Nephron (organoid): Measurements from ENCODE around the gene UBE3C.

Experiments used
- H3K27ac Mint-ChIP-seq, 3 experiments: 2 replicates each; pipeline ENCODE4 v1.8.0; 2020; ENCODE audit warnings: mixed read lengths in 3 of 3, mild to moderate bottlenecking in 2 of 3, moderate library complexity in 1 of 3
- H3K27me3 Mint-ChIP-seq: 2 replicates; pipeline ENCODE4 v1.8.0; 2021; ENCODE audit warnings: low read depth, mild to moderate bottlenecking, moderate library complexity, mixed read lengths
- H3K36me3 Mint-ChIP-seq: 2 replicates; pipeline ENCODE4 v1.8.0; 2020; ENCODE audit warnings: low read depth, mixed read lengths
- H3K4me1 Mint-ChIP-seq: 2 replicates; pipeline ENCODE4 v1.8.0; 2020; ENCODE audit warnings: mixed read lengths
- H3K4me3 Mint-ChIP-seq, 3 experiments: 2 replicates each; pipeline ENCODE4 v1.8.0; 2020; ENCODE audit warnings: mild to moderate bottlenecking in 3 of 3, mixed read lengths in 3 of 3, moderate library complexity in 2 of 3
- H3K9me3 Mint-ChIP-seq: 2 replicates; pipeline ENCODE4 v1.8.0; 2020; ENCODE audit warnings: mixed read lengths
- TF ChIP-seq, protein P1 (sequence below), 3 experiments: fragments of 200-600 bp; sonication (generic); IDR thresholded peaks; one replicate each; pipeline ENCODE4 v1.5.0; 2021; ENCODE audit warnings: antibody characterized with exemption in 3 of 3; ENCODE audit not compliant: unreplicated experiment in 3 of 3

Gene UBE3C

DNA sequence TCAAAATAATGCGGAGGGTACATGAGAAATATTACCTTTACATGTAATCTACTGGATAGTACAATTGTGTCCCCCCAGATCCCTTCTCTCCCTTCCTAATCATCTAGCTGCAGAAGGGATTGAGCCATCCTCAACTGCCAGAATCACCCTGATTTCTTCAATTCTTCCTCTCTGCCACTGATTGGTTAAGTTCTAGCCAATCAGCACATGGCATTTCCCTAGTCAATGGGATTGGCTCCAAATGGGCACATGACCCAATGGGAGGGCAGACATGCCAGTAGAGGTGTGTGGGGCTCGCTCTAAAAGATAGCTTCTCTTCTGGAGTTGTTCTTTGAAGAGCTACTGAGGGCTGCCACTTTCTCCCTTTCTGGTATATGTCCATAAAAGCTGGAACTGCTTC is 20.9 kb upstream of the UBE3C start:
- H3K9me3 Mint-ChIP-seq, result no peaks in the 10 kb centered on the region
- H3K27me3 Mint-ChIP-seq, result peaks cover 11% of the 10 kb centered on the region
- H3K27ac Mint-ChIP-seq, result no peak overlapping the region
- TF ChIP-seq, protein P1, sequence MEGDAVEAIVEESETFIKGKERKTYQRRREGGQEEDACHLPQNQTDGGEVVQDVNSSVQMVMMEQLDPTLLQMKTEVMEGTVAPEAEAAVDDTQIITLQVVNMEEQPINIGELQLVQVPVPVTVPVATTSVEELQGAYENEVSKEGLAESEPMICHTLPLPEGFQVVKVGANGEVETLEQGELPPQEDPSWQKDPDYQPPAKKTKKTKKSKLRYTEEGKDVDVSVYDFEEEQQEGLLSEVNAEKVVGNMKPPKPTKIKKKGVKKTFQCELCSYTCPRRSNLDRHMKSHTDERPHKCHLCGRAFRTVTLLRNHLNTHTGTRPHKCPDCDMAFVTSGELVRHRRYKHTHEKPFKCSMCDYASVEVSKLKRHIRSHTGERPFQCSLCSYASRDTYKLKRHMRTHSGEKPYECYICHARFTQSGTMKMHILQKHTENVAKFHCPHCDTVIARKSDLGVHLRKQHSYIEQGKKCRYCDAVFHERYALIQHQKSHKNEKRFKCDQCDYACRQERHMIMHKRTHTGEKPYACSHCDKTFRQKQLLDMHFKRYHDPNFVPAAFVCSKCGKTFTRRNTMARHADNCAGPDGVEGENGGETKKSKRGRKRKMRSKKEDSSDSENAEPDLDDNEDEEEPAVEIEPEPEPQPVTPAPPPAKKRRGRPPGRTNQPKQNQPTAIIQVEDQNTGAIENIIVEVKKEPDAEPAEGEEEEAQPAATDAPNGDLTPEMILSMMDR (IDR thresholded peaks at IDR 0.05; ENCODE audit: unreplicated experiment in 3 of 3), result no peak
- no peaks in the 10 kb centered on the region for H3K4me1 Mint-ChIP-seq
- H3K36me3 Mint-ChIP-seq, result no peaks in the 10 kb centered on the region
- no peak overlapping the region for H3K4me3 Mint-ChIP-seq

DNA sequence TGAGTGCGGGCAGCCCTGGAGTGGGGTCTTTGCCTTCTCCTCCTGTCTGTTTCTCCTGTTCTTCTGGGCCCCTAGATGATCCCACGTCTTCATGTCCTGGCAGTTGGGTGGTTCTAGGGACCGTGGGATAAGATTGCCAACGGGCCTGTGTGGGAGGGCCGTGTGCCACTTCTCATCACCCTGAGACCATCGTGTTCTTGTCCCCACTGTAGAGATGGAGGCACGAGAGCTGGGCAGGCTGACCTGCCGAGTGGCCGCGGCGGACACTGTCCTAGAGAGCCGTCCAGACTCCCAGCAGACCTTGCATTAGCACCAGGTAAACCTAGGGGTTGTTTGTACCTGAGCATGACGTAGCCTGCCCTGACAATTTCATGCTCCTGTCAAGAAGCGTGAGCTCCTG is 18.5 kb upstream of the UBE3C start:
- no peak overlapping the region for H3K4me3 Mint-ChIP-seq
- no peaks in the 10 kb centered on the region for H3K9me3 Mint-ChIP-seq
- TF ChIP-seq, protein P1 (IDR thresholded peaks at IDR 0.05; ENCODE audit: unreplicated experiment in 3 of 3), result no peak
- no peaks in the 10 kb centered on the region for H3K4me1 Mint-ChIP-seq
- peaks cover 6% of the 10 kb centered on the region for H3K27me3 Mint-ChIP-seq
- no peak overlapping the region for H3K27ac Mint-ChIP-seq
- H3K36me3 Mint-ChIP-seq, result no peaks in the 10 kb centered on the region

DNA sequence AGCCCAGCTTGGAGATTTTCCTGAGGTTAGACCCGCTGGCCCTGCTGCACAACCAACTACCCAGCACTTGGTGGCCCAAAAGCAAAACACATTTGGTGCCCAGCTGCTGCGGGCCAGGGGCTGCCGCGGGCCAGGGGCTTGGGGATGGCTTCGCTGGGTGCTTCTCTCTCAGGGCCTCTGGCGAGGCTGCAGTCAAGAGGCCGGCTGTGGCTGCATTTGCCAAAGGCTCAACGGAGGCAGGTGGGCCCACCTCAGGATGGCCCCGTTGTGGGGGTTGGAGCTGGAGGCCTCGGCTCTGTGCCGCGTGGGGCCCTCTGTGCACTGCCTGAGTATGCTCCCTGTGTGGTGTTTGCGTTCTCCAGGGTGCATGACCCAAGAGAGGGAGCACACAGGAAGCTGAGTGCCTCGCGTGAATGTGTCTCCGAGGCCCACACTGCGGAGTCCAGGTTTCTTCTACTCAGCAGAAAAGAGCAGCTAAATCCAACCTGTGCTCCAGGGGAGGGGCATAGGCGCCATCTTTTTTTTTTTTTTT is 17.5 kb upstream of the UBE3C start:
- Mint-ChIP-seq H3K4me1 (no peaks in the 10 kb centered on the region), H3K27me3 (no peaks in the 10 kb centered on the region), H3K9me3 (no peaks in the 10 kb centered on the region), H3K27ac (no peak overlapping the region), H3K36me3 (no peaks in the 10 kb centered on the region), H3K4me3 (no peak overlapping the region)
- TF ChIP-seq, protein P1 (IDR thresholded peaks at IDR 0.05; ENCODE audit: unreplicated experiment in 3 of 3), result no peak

DNA sequence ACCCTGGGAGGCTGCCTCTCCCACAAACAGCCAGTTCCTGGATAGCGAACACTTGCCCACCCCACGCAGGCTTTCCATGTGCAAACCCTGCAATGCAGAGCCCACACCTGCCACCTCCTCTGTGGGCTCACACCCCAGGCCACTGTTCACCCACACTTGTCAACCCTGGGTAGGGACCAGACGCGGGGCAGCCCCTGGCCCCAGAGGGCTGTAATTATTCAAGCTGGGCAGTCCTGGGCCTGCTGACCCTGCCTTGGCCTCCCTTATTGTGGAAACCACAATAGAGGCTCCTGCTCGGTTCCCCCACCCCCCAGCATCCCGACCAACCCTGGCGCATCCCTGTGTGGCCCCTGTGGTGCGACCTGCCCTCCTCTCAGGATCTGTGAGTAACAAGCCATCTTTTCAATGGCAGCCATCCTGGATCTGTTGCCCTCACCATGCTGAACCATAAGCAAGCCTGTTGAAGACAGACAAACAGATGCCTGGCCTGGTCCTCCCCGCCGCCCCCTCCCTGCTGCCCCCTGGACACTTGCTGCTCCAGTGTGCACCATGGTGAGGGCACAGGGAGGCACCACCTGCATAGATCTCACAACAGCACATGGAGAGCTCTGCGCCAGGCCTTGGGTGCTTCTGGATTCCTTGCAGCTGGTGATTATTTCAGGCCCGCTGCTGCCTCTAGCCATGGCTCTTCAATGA is 15.8 kb upstream of the UBE3C start:
- no peaks in the 10 kb centered on the region for H3K4me1 Mint-ChIP-seq
- H3K27me3 Mint-ChIP-seq, result peaks cover 5% of the 10 kb centered on the region
- no peak overlapping the region for H3K4me3 Mint-ChIP-seq
- no peaks in the 10 kb centered on the region for H3K9me3 Mint-ChIP-seq
- H3K36me3 Mint-ChIP-seq, result no peaks in the 10 kb centered on the region
- TF ChIP-seq, protein P1 (IDR thresholded peaks at IDR 0.05; ENCODE audit: unreplicated experiment in 3 of 3), result no peak
- no peak overlapping the region for H3K27ac Mint-ChIP-seq

DNA sequence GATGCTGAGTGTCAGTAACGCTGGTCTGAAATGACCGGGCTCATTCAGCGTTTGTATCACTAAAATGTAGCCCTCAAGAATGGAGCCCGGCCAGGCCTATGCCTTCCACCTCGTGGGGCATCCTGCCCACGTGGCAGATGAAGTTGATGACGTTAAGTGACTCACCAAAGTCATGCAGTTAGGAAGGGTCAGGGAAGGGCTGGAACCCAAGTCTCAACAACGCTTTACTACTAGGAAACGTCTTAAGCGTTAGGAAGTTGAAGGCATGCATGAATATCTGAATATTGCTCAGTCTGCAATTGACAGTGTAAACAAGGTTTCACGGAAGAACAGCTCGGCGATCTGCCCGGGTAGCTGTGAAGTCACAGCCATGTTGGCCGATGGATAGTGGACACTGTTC is 14.0 kb upstream of the UBE3C start:
- Mint-ChIP-seq H3K9me3 (no peaks in the 10 kb centered on the region), H3K27me3 (peaks cover 11% of the 10 kb centered on the region)
- TF ChIP-seq, protein P1 (IDR thresholded peaks at IDR 0.05; ENCODE audit: unreplicated experiment in 3 of 3), result no peak

More for the DNA sequence above, 14.0 kb upstream of the UBE3C start:
- Mint-ChIP-seq H3K4me3 (no peak overlapping the region), H3K4me1 (no peaks in the 10 kb centered on the region), H3K36me3 (no peaks in the 10 kb centered on the region), H3K27ac (no peak overlapping the region)
